HepG2 (cell line): ENCODE data around the gene RTKN2. TPM values are rescaled to one million over a fixed set of nuclear protein-coding genes. Genes with fewer than 3 reads are reported as not detected.

Experiments used
- ATF1 ChIP-seq: IDR thresholded peaks from 2 replicates; pipeline ENCODE4 v1.6.1; 2016; ENCODE audit warnings: mild to moderate bottlenecking, control low read depth
- BRD4 ChIP-seq: sonication (generic); formaldehyde crosslinking; IDR thresholded peaks from 2 replicates; pipeline ENCODE4 v1.4.0; 2020; ENCODE audit warnings: missing genetic modification reagents
- CBFB ChIP-seq: sonication (generic); formaldehyde crosslinking; IDR thresholded peaks from 2 replicates; pipeline ENCODE4 v1.4.0; 2020; ENCODE audit warnings: missing genetic modification reagents
- CC2D1A ChIP-seq: sonication (generic); formaldehyde crosslinking; IDR thresholded peaks from 2 replicates; pipeline ENCODE4 v1.8.1; 2023; ENCODE audit warnings: mild to moderate bottlenecking, missing genetic modification reagents
- DNMT3B ChIP-seq: conservative IDR thresholded peaks from 2 replicates; pipeline ENCODE4 v1.6.1; 2016; ENCODE audit warnings: missing biosample characterization, control low read depth
- FOXC1 ChIP-seq: sonication (generic); formaldehyde crosslinking; IDR thresholded peaks from 2 replicates; pipeline ENCODE4 v1.8.0; 2022; ENCODE audit warnings: mild to moderate bottlenecking, missing genetic modification reagents, borderline replicate concordance
- KDM2A ChIP-seq: sonication (generic); formaldehyde crosslinking; IDR thresholded peaks from 2 replicates; pipeline ENCODE4 v1.4.0; 2020; ENCODE audit warnings: low read depth, missing genetic modification reagents, borderline replicate concordance
- MEIS1 ChIP-seq: sonication (generic); formaldehyde crosslinking; IDR thresholded peaks from 2 replicates; pipeline ENCODE4 v1.9.0; 2021; ENCODE audit warnings: mild to moderate bottlenecking, missing genetic modification reagents, moderate library complexity, borderline replicate concordance
- MEIS2 ChIP-seq: sonication (generic); formaldehyde crosslinking; IDR thresholded peaks from 2 replicates; pipeline ENCODE4 v1.9.0; 2021; ENCODE audit warnings: mild to moderate bottlenecking, missing genetic modification reagents
- NCOA2 ChIP-seq: sonication (generic); formaldehyde crosslinking; IDR thresholded peaks from 2 replicates; pipeline ENCODE4 v1.8.0; 2022; ENCODE audit warnings: inconsistent platforms
- NCOA5 ChIP-seq: sonication (generic); formaldehyde crosslinking; IDR thresholded peaks from 2 replicates; pipeline ENCODE4 v1.4.0; 2020; ENCODE audit warnings: missing genetic modification reagents
- NFE2 ChIP-seq: sonication (generic); formaldehyde crosslinking; IDR thresholded peaks from 2 replicates; pipeline ENCODE4 v1.4.0; 2020; ENCODE audit warnings: missing genetic modification reagents
- PAWR ChIP-seq: sonication (generic); formaldehyde crosslinking; IDR thresholded peaks from 2 replicates; pipeline ENCODE4 v1.4.0; 2020; ENCODE audit warnings: missing genetic modification reagents, mild to moderate bottlenecking, borderline replicate concordance
- PITX1 ChIP-seq: sonication (generic); formaldehyde crosslinking; IDR thresholded peaks from 2 replicates; pipeline ENCODE4 v1.5.1; 2020; ENCODE audit warnings: mild to moderate bottlenecking, missing genetic modification reagents
- POLR2AphosphoS2 ChIP-seq: IDR thresholded peaks from 2 replicates; pipeline ENCODE4 v1.6.1; 2011; ENCODE audit warnings: low read depth, low read length, improper control_type of control experiment
- PRMT3 ChIP-seq: sonication (generic); formaldehyde crosslinking; IDR thresholded peaks from 2 replicates; pipeline ENCODE4 v1.8.1; 2022; ENCODE audit warnings: low read depth, mild to moderate bottlenecking, moderate library complexity, missing genetic modification reagents, borderline replicate concordance
- RARG ChIP-seq: sonication (generic); formaldehyde crosslinking; IDR thresholded peaks from 2 replicates; pipeline ENCODE4 v1.4.0; 2020; ENCODE audit warnings: low read depth, mild to moderate bottlenecking, missing genetic modification reagents
- RNF219 ChIP-seq: sonication (generic); formaldehyde crosslinking; IDR thresholded peaks from 2 replicates; pipeline ENCODE4 v1.5.0; 2020; ENCODE audit warnings: mild to moderate bottlenecking, missing genetic modification reagents
- SIX1 ChIP-seq: sonication (generic); formaldehyde crosslinking; IDR thresholded peaks from 2 replicates; pipeline ENCODE4 v1.4.0; 2020; ENCODE audit warnings: missing genetic modification reagents, borderline replicate concordance
- SIX4 ChIP-seq: sonication (generic); formaldehyde crosslinking; IDR thresholded peaks from 2 replicates; pipeline ENCODE4 v1.4.0; 2020; ENCODE audit warnings: missing genetic modification reagents
- SNRNP70 ChIP-seq: fragments of 200-400 bp; formaldehyde crosslinking; IDR thresholded peaks from 2 replicates; pipeline ENCODE4 v1.6.1; 2017; ENCODE audit warnings: mild to moderate bottlenecking, low read depth, low read length, moderate library complexity
- ZFP36L2 ChIP-seq: sonication (generic); formaldehyde crosslinking; IDR thresholded peaks from 2 replicates; pipeline ENCODE4 v1.4.0; 2020; ENCODE audit warnings: missing genetic modification reagents
- ZFYVE20 ChIP-seq: sonication (generic); formaldehyde crosslinking; IDR thresholded peaks from 2 replicates; pipeline ENCODE4 v1.8.0; 2023; ENCODE audit warnings: low read depth, mild to moderate bottlenecking, moderate library complexity, missing genetic modification reagents, borderline replicate concordance
- ZNF20 ChIP-seq: sonication (generic); formaldehyde crosslinking; IDR thresholded peaks from 2 replicates; pipeline ENCODE4 v1.4.0; 2020; ENCODE audit warnings: mild to moderate bottlenecking, moderate library complexity, missing genetic modification reagents
- ZNF567 ChIP-seq: sonication (generic); formaldehyde crosslinking; IDR thresholded peaks from 2 replicates; pipeline ENCODE4 v1.8.1; 2023; ENCODE audit warnings: mild to moderate bottlenecking, missing genetic modification reagents, borderline replicate concordance
- ZNF720 ChIP-seq: sonication (generic); formaldehyde crosslinking; IDR thresholded peaks from 2 replicates; pipeline ENCODE4 v1.4.0; 2020; ENCODE audit warnings: missing genetic modification reagents
- polyA plus RNA-seq, 8 experiments: library from polyadenylated mRNA; depleted of rRNA in 3 of 8; stranded (reverse) in 7 of 8; unstranded in 1 of 8; fragments of >200 nt; fragmentation: Illumina TruSeq in 4 of 8; extraction: Trizol in 4 of 8; gene quantifications; 2 replicates each; pipeline versions ENCODE4 v1.2.1 to v1.2.3, GENCODE V29; 2011 to 2016; ENCODE audit warnings: low read depth in 4 of 8, missing spikeins in 1 of 8, mixed read lengths in 1 of 8; ENCODE audit not compliant: insufficient read depth in 1 of 8
- total RNA-seq, 5 experiments: library from RNA; depleted of rRNA; stranded (reverse); fragments of >200 nt; fragmentation: Illumina TruSeq; extraction: Trizol; gene quantifications; 2 replicates each; pipeline ENCODE4 v1.2.3, GENCODE V29; 2016; ENCODE audit warnings: low read depth in 1 of 5
- TF ChIP-seq, protein P1 (sequence below): sonication (generic); formaldehyde crosslinking; conservative IDR thresholded peaks from 2 replicates; pipeline ENCODE4 v1.8.1; 2023; ENCODE audit warnings: missing genetic modification reagents

Gene RTKN2
- total and polyA plus RNA-seq, 2 of the 13 experiments (the other 11 are each of a cell fraction or from before 2014, with no cell fraction given), result 2.2 to 7.0 TPM

GRCh38 chr10:62268399-62269114 lies at the start of gene RTKN2 (continued):
- no peak for TF ChIP-seq ZNF567
- TF ChIP-seq NFE2 (CRISPR knock-in tag), result no peak
- peak; percentile 85 for TF ChIP-seq PITX1 (CRISPR knock-in tag)
- TF ChIP-seq NCOA5 (CRISPR knock-in tag), result no peak
- TF ChIP-seq SNRNP70, result no peak
- no peak for TF ChIP-seq RARG (CRISPR knock-in tag)
- TF ChIP-seq MEIS1, result no peak
- peak; percentile 37; the same call in 1 of the 2 replicates for TF ChIP-seq FOXC1
- no peak for TF ChIP-seq PAWR (CRISPR knock-in tag)
- TF ChIP-seq SIX4 (CRISPR knock-in tag), result peak; percentile 59
- TF ChIP-seq NCOA2 (CRISPR knock-in tag), result no peak
- peak; percentile 68; the same call in 1 of the 2 replicates for TF ChIP-seq SIX1 (CRISPR knock-in tag)
- TF ChIP-seq RNF219 (CRISPR knock-in tag), result no peak
- TF ChIP-seq BRD4 (CRISPR knock-in tag), result no peak
- TF ChIP-seq ZNF720 (CRISPR knock-in tag), result no peak
- no peak for TF ChIP-seq ATF1 (CRISPR knock-in tag)
- peak; percentile 38; the same call in 1 of the 2 replicates for TF ChIP-seq MEIS2 (CRISPR knock-in tag)
- no peak for TF ChIP-seq ZFYVE20 (CRISPR knock-in tag)
- no peak for TF ChIP-seq CC2D1A
- TF ChIP-seq DNMT3B, result no peak
- no peak for TF ChIP-seq ZNF20 (CRISPR knock-in tag)
- peak; percentile 72; the same call in 1 of the 2 replicates for TF ChIP-seq KDM2A (CRISPR knock-in tag)
- no peak for TF ChIP-seq ZFP36L2 (CRISPR knock-in tag)
- no peak for TF ChIP-seq POLR2AphosphoS2
- TF ChIP-seq CBFB (CRISPR knock-in tag), result no peak; the same call in 1 of the 2 replicates
- peak; percentile 62; the same call in 1 of the 2 replicates for TF ChIP-seq PRMT3 (CRISPR knock-in tag)
- TF ChIP-seq, protein P1, sequence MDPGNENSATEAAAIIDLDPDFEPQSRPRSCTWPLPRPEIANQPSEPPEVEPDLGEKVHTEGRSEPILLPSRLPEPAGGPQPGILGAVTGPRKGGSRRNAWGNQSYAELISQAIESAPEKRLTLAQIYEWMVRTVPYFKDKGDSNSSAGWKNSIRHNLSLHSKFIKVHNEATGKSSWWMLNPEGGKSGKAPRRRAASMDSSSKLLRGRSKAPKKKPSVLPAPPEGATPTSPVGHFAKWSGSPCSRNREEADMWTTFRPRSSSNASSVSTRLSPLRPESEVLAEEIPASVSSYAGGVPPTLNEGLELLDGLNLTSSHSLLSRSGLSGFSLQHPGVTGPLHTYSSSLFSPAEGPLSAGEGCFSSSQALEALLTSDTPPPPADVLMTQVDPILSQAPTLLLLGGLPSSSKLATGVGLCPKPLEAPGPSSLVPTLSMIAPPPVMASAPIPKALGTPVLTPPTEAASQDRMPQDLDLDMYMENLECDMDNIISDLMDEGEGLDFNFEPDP, result no peak
